Kidney epithelial cell (primary cell): ENCODE results near the gene SEMA4A. TPM values are rescaled to one million over a fixed set of nuclear protein-coding genes. Genes with fewer than 3 reads are reported as not detected.
"Not testable (repeated sequence)": the region's sequence is repeated elsewhere in the genome, so short reads cannot be mapped to it uniquely, and the experiment has no call there.

Experiments used
- DNase-seq: peaks from one replicate; pipeline ENCODE4 v3.0.0-alpha.2; 2010; ENCODE audit warnings: low read depth
- H3K27me3 ChIP-seq: 2 replicates; pipeline ENCODE4 v1.6.0; 2011; ENCODE audit warnings: low read length; ENCODE audit not compliant: control insufficient read depth, insufficient read depth
- H3K36me3 ChIP-seq: 2 replicates; pipeline ENCODE4 v1.5.1; 2011; ENCODE audit warnings: low read length; ENCODE audit not compliant: control insufficient read depth, insufficient read depth
- H3K4me3 ChIP-seq: 2 replicates; pipeline ENCODE4 v1.5.1; 2011; ENCODE audit warnings: low read depth, mild to moderate bottlenecking, control low read depth, low read length
- total RNA-seq: library from RNA; depleted of rRNA; stranded (reverse); fragments of >200 nt; gene quantifications from 2 replicates; pipeline ENCODE4 v1.2.3, GENCODE V29; 2015
- TF ChIP-seq, protein P1 (sequence below): IDR thresholded peaks from 2 replicates; pipeline ENCODE4 v1.5.1; 2011; ENCODE audit warnings: mild to moderate bottlenecking, moderate library complexity, low read length, control low read depth, inconsistent platforms; ENCODE audit not compliant: insufficient read depth, poor library complexity, severe bottlenecking

The SEMA4A gene
- total RNA-seq, 1 donor from 2014 or later = 2.6 TPM

DNA sequence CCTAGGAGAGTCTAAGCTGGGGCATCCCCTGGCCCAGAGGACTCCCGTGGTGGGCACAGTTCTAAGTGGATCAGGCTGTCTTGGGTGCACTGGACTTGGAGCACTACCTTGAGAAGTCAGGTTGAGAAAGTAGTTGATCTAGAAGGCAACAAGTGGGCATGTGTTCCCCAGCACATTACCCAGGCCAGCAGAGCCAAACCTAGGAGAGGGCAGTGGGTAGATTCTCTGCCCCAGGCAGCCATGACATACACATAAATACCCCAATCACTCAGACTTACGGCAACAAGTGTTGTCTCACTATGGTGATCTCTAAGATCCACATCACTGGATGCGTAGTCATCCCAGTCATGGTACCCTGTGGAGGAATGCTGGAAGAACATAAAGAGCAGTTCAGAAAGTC is 57.9 kb downstream of the SEMA4A start:
- TF ChIP-seq, protein P1, sequence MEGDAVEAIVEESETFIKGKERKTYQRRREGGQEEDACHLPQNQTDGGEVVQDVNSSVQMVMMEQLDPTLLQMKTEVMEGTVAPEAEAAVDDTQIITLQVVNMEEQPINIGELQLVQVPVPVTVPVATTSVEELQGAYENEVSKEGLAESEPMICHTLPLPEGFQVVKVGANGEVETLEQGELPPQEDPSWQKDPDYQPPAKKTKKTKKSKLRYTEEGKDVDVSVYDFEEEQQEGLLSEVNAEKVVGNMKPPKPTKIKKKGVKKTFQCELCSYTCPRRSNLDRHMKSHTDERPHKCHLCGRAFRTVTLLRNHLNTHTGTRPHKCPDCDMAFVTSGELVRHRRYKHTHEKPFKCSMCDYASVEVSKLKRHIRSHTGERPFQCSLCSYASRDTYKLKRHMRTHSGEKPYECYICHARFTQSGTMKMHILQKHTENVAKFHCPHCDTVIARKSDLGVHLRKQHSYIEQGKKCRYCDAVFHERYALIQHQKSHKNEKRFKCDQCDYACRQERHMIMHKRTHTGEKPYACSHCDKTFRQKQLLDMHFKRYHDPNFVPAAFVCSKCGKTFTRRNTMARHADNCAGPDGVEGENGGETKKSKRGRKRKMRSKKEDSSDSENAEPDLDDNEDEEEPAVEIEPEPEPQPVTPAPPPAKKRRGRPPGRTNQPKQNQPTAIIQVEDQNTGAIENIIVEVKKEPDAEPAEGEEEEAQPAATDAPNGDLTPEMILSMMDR = no peak
- Histone ChIP-seq H3K36me3 (no peaks in the 10 kb centered on the region), H3K27me3 (no peaks in the 10 kb centered on the region), H3K4me3 (no peak overlapping the region)
- DNase-seq = no peak

- TF ChIP-seq, protein P1 = no peak
- no peak for DNase-seq
- no peaks in the 10 kb centered on the region for H3K36me3 ChIP-seq
- H3K4me3 ChIP-seq = no peak overlapping the region
- H3K27me3 ChIP-seq = no peaks in the 10 kb centered on the region
Observed at GRCh38 chr1:156212130-156212529, 58.7 kb downstream of the SEMA4A start.

DNA sequence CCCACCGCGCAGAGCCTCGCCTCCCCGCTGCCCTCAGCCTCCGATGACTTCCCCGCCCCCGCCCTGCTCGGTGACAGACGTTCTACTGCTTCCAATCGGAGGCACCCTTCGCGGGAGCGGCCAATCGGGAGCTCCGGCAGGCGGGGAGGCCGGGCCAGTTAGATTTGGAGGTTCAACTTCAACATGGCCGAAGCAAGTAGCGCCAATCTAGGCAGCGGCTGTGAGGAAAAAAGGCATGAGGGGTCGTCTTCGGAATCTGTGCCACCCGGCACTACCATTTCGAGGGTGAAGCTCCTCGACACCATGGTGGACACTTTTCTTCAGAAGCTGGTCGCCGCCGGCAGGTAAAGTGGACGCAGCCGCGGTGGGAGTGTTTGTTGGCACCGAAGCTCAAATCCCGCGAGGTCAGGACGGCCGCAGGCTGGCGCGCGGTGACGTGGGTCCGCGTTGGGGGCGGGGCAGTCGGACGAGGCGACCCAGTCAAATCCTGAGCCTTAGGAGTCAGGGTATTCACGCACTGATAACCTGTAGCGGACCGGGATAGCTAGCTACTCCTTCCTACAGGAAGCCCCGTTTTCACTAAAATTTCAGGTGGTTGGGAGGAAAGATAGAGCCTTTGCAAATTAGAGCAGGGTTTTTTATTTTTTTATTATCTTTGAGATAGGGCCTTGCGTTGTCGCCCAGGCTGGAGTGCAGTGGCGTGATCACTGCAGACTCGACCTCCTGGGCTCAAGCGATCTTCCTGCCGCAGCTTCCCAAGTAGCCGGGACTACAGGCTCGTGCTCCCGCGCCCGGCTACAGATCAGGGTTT is 59.7 kb downstream of the SEMA4A start, which contains the start of gene PMF1:
PMF1 (plus strand) TSS at position 175 of the 811 bp plus-strand sequence; CDS start at position 184, 9 bp downstream.
- TF ChIP-seq, protein P1 = no peak
- DNase-seq = peak; percentile 85
- peak within 1 kb of the TSS; percentile 63 for H3K4me3 ChIP-seq
- H3K36me3 ChIP-seq = no peaks in the 10 kb centered on the region
- H3K27me3 ChIP-seq = no peaks in the 10 kb centered on the region

DNA sequence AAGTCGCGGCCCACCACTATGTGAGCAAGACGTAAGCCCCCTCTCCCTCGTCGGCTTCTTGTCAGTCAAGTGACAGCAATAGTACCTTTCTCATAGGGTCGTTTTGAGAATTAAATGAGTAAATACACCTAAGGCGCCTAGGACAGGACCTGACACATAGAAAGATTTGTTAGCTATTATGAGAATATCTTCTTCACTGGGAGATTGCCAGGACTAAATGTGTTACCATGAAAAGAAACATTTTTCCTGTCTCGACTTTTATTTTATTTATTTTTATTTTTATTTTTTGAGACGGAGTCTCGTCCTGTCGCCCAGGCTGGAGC is 60.2 kb downstream of the SEMA4A start:
- TF ChIP-seq, protein P1 = no peak
- H3K4me3 ChIP-seq = peak overlapping the region; percentile 63
- no peak for DNase-seq
- no peaks in the 10 kb centered on the region for H3K36me3 ChIP-seq
- no peaks in the 10 kb centered on the region for H3K27me3 ChIP-seq

- TF ChIP-seq, protein P1 = no peak
Observed at GRCh38 chr1:156214024-156214748, 60.8 kb downstream of the SEMA4A start.

DNA sequence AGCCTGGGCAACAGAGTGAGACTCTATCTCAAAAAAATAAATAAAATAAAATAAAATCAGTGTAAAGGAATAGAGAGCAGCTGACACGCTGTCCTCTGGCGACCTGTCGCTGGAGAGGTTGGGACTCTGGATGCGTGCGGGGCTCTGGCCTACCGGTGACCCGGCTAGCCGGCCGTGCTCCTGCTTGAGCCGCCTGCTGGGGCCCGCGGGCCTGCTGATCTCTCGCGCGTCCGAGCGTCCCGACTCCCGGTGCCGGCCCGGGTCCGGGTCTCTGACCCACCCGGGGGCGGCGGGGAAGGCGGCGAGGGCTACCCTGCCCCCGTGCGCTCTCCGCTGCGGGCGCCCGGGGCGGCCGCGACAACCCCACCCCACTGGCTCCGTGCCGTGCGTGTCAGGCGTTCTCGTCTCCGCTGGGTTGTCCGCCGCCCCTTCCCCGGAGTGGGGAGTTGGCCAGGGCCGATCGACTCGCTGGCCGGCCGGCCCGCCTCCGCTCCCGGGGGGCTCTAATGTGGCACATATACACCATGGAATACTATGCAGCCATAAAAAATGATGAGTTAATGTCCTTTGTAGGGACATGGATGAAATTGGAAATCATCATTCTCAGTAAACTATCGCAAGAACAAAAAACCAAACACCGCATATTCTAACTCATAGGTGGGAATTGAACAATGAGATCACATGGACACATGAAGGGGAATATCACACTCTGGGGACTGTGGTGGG is 63.1 kb downstream of the SEMA4A start:
- not testable (repeated sequence) for DNase-seq, H3K4me3 ChIP-seq, H3K36me3 ChIP-seq, H3K27me3 ChIP-seq

More at GRCh38 chr1:156214024-156214748, 60.8 kb downstream of the SEMA4A start:
- no peaks in the 10 kb centered on the region for H3K36me3 ChIP-seq
- H3K4me3 ChIP-seq = no peak overlapping the region
- DNase-seq = no peak
- no peaks in the 10 kb centered on the region for H3K27me3 ChIP-seq
